Activated CD8-positive, alpha-beta T cell treated with anti-CD3 and anti-CD28 coated beads for 36 hours (primary cell): Measurements from ENCODE around the gene ZNF747. TPM values are rescaled to one million over a fixed set of nuclear protein-coding genes. Genes with fewer than 3 reads are reported as not detected.

Experiments used
- ATAC-seq: fragments of 200-7000 bp; cut with Tn5 transposase; one replicate; pipeline ENCODE4 v1.10.0; 2021; ENCODE audit warnings: mild to moderate bottlenecking, moderate library complexity
- CTCF ChIA-PET: fragments of 350-600 bp; sonication (Branson Sonifier 250); formaldehyde crosslinking; loops from one replicate; lab custom pipeline; 2021; ENCODE audit warnings: antibody characterized with exemption; lab: Charles Lee
- POLR2A ChIA-PET: fragments of 350-600 bp; sonication (Branson Sonifier 250); formaldehyde crosslinking; loops from one replicate; lab custom pipeline; 2021; ENCODE audit warnings: antibody characterized with exemption; lab: Charles Lee
- DNase-seq: peaks from one replicate; pipeline ENCODE4 v3.0.0-alpha.2; 2020
- H3K27ac Mint-ChIP-seq: one replicate; pipeline ENCODE4 v1.8.0; 2021; ENCODE audit warnings: mild to moderate bottlenecking, mixed read lengths
- H3K27me3 Mint-ChIP-seq: one replicate; pipeline ENCODE4 v1.8.0; 2021; ENCODE audit warnings: mixed read lengths
- H3K36me3 Mint-ChIP-seq: one replicate; pipeline ENCODE4 v1.8.0; 2021; ENCODE audit warnings: low read depth, mixed read lengths
- H3K4me1 Mint-ChIP-seq: one replicate; pipeline ENCODE4 v1.8.0; 2021; ENCODE audit warnings: low read depth, mixed read lengths
- H3K4me3 Mint-ChIP-seq: one replicate; pipeline ENCODE4 v1.8.0; 2021; ENCODE audit warnings: mild to moderate bottlenecking, moderate library complexity, mixed read lengths
- H3K9me3 Mint-ChIP-seq: one replicate; pipeline ENCODE4 v1.8.0; 2021; ENCODE audit warnings: mixed read lengths
- CTCF ChIP-seq: fragments of 200-600 bp; IDR thresholded peaks from one replicate; pipeline ENCODE4 v1.8.0; 2022; ENCODE audit warnings: antibody characterized with exemption, mild to moderate bottlenecking
- intact Hi-C: fragments of 100-400 bp; cut with micrococcal nuclease; formaldehyde crosslinking; loops from one replicate; pipeline ENCODE4 v1.10.0; 2022
- total RNA-seq, 2 experiments: library from RNA; stranded (reverse); gene quantifications; one replicate each; pipeline ENCODE4 v1.2.3, GENCODE V29; 2021

The ZNF747 gene
- total RNA-seq, 2 experiments from 2014 or later, result 6.7 to 7.9 TPM

GRCh38 chr16:30551781-30552180 lies 17.1 kb upstream of the ZNF747 start:
- H3K4me1 Mint-ChIP-seq, result peaks cover 59% of the 10 kb centered on the region
- intact Hi-C loops, result loop anchor here (10.0 kb wide), 1 partner anchor 457 kb away; the partner anchor contains the start of genes TBX6 and YPEL3
- DNase-seq (peak; percentile 73), ATAC-seq (peak; percentile 86)
- no peaks in the 10 kb centered on the region for H3K27me3 Mint-ChIP-seq
- H3K9me3 Mint-ChIP-seq, result no peaks in the 10 kb centered on the region
- POLR2A ChIA-PET, result interaction anchor here (0.6 to 2.2 kb wide), 7 partner anchors 8 to 142 kb away, joined by 3 to 17 read pairs (median 4); partner anchors contain the start of gene ZNF747
- H3K36me3 Mint-ChIP-seq, result peaks cover 34% of the 10 kb centered on the region
- CTCF ChIA-PET, result interaction anchor here (1.0 to 1.6 kb wide), 3 partner anchors 16 to 145 kb away, joined by 3 to 11 read pairs (median 3); partner anchors contain the start of gene ITGAL
- H3K4me3 Mint-ChIP-seq, result peak overlapping the region; percentile 53
- no peak for TF ChIP-seq CTCF
- H3K27ac Mint-ChIP-seq, result peak overlapping the region; percentile 94

- H3K4me3 Mint-ChIP-seq, result no peak overlapping the region
- H3K27ac Mint-ChIP-seq, result no peak overlapping the region
- POLR2A ChIA-PET, result interaction anchor here (0.6 to 1.8 kb wide), 4 partner anchors 9 to 40 kb away, joined by 4 to 16 read pairs (median 4); partner anchors contain the start of gene ZNF747
- CTCF ChIA-PET, result interaction anchor here (0.7 kb wide), 1 partner anchor 67 kb away, joined by 3 read pairs; no protein-coding TSS in a partner anchor
- no peak for TF ChIP-seq CTCF
- no peaks in the 10 kb centered on the region for H3K27me3 Mint-ChIP-seq
- no peak for DNase-seq
- H3K36me3 Mint-ChIP-seq, result peaks cover 17% of the 10 kb centered on the region
- intact Hi-C loops, result no loop called here
- ATAC-seq, result no peak
- peaks cover 39% of the 10 kb centered on the region for H3K4me1 Mint-ChIP-seq
- H3K9me3 Mint-ChIP-seq, result no peaks in the 10 kb centered on the region
Measured at GRCh38 chr16:30548416-30549253, 14.0 kb upstream of the ZNF747 start.

GRCh38 chr16:30546115-30546514 lies 11.5 kb upstream of the ZNF747 start:
- ATAC-seq (no peak), DNase-seq (no peak)
- Mint-ChIP-seq H3K27me3 (no peaks in the 10 kb centered on the region), H3K9me3 (no peaks in the 10 kb centered on the region), H3K36me3 (no peaks in the 10 kb centered on the region), H3K27ac (no peak overlapping the region), H3K4me1 (peaks cover 17% of the 10 kb centered on the region), H3K4me3 (no peak overlapping the region)
- intact Hi-C loops, result no loop called here
- ChIA-PET POLR2A (interaction anchor here (4.3 kb wide), 1 partner anchor 12 kb away, joined by 29 read pairs; the partner anchor contains the start of gene ZNF747), CTCF (interaction anchor here (1.5 to 1.8 kb wide), 2 partner anchors 10 to 70 kb away, joined by 3 to 8 read pairs; no protein-coding TSS in a partner anchor)
- no peak for TF ChIP-seq CTCF

- no peak for TF ChIP-seq CTCF
- H3K9me3 Mint-ChIP-seq, result no peaks in the 10 kb centered on the region
- peaks cover 5% of the 10 kb centered on the region for H3K36me3 Mint-ChIP-seq
- no peak overlapping the region for H3K4me3 Mint-ChIP-seq
- ATAC-seq (no peak), DNase-seq (no peak)
- intact Hi-C loops, result no loop called here
- CTCF ChIA-PET, result interaction anchor here (1.0 to 1.5 kb wide), 2 partner anchors 8 to 72 kb away, joined by 3 to 6 read pairs; no protein-coding TSS in a partner anchor
- H3K4me1 Mint-ChIP-seq, result peaks cover 4% of the 10 kb centered on the region
- POLR2A ChIA-PET, result interaction anchor here (1.2 to 4.3 kb wide), 3 partner anchors 9 to 14 kb away, joined by 3 to 29 read pairs (median 7); partner anchors contain the start of gene ZNF747
- H3K27ac Mint-ChIP-seq, result no peak overlapping the region
- no peaks in the 10 kb centered on the region for H3K27me3 Mint-ChIP-seq
Measured at GRCh38 chr16:30543067-30543466, 8.4 kb upstream of the ZNF747 start.
